IMR-90 (cell line): ENCODE results near the gene STRN4. TPM values are rescaled to one million over a fixed set of nuclear protein-coding genes. Genes with fewer than 3 reads are reported as not detected.

Source experiments
- ATAC-seq: fragments of 200-7000 bp; cut with Tn5 transposase; 2 replicates; pipeline ENCODE4 v1.9.1; 2020; ENCODE audit warnings: low read depth, mild to moderate bottlenecking, moderate library complexity
- BruUV-seq: library from RNA; stranded (reverse); fragments of 400-500 nt; replicated peaks from 2 replicates; lab custom pipeline; 2021; lab: Mats Ljungman, UMichigan
- CTCF ChIA-PET: fragments of 300-600 bp; formaldehyde crosslinking; extraction: SDS; loops from one replicate; lab custom pipeline; 2021; ENCODE audit warnings: antibody characterized with exemption; lab: Yijun Ruan, JAX
- POLR2A ChIA-PET: fragments of 300-600 bp; sonication (Branson Sonifier 250); formaldehyde crosslinking; loops from one replicate; lab custom pipeline; 2022; ENCODE audit warnings: antibody characterized with exemption; ENCODE audit not compliant: unreplicated experiment; lab: Charles Lee
- DNase-seq: peaks from one replicate; pipeline ENCODE4 v3.0.0; 2013
- H2AFZ ChIP-seq: replicated peaks from 2 replicates; pipeline ENCODE3; 2013; ENCODE audit warnings: low read length, mild to moderate bottlenecking; ENCODE audit not compliant: poor library complexity
- H2AK5ac ChIP-seq: 2 replicates; pipeline ENCODE4 v1.6.1; 2013; ENCODE audit warnings: low read depth, low read length, inconsistent platforms
- H2AK9ac ChIP-seq: replicated peaks from 2 replicates; pipeline ENCODE3; 2013; ENCODE audit warnings: mild to moderate bottlenecking, low read depth, low read length, moderate library complexity; ENCODE audit not compliant: poor library complexity
- H2BK120ac ChIP-seq: 2 replicates; pipeline ENCODE4 v1.6.1; 2013; ENCODE audit warnings: low read depth, low read length, inconsistent platforms
- H2BK15ac ChIP-seq: 3 replicates; pipeline ENCODE4 v1.6.1; 2013; ENCODE audit warnings: low read depth, low read length, inconsistent platforms
- H2BK20ac ChIP-seq: 2 replicates; pipeline ENCODE4 v1.6.1; 2013; ENCODE audit warnings: low read depth, mild to moderate bottlenecking, inconsistent platforms, low read length, moderate library complexity
- H2BK5ac ChIP-seq: 2 replicates; pipeline ENCODE4 v1.6.1; 2013; ENCODE audit warnings: mild to moderate bottlenecking, low read depth, low read length, inconsistent platforms; ENCODE audit not compliant: poor library complexity, severe bottlenecking
- H3K14ac ChIP-seq: replicated peaks from 2 replicates; pipeline ENCODE4 v1.6.1; 2013; ENCODE audit warnings: low read depth, low read length, inconsistent platforms
- H3K18ac ChIP-seq: 2 replicates; pipeline ENCODE4 v1.6.1; 2013; ENCODE audit warnings: low read depth, low read length, control low read depth
- H3K23ac ChIP-seq: 2 replicates; pipeline ENCODE4 v1.6.1; 2013; ENCODE audit warnings: low read depth, low read length, inconsistent platforms
- H3K27ac ChIP-seq: 2 replicates; pipeline ENCODE4 v1.5.1; 2013; ENCODE audit warnings: mild to moderate bottlenecking, control low read depth, low read length; ENCODE audit not compliant: insufficient read depth
- H3K27me3 ChIP-seq: 2 replicates; pipeline ENCODE4 v1.6.1; 2013; ENCODE audit warnings: low read length; ENCODE audit not compliant: control insufficient read depth, insufficient read depth
- H3K36me3 ChIP-seq: 2 replicates; pipeline ENCODE4 v1.6.1; 2013; ENCODE audit warnings: low read length, mixed read lengths; ENCODE audit not compliant: control insufficient read depth, insufficient read depth
- H3K4ac ChIP-seq: 2 replicates; pipeline ENCODE4 v1.6.1; 2013; ENCODE audit warnings: low read depth, low read length, inconsistent platforms
- H3K4me1 ChIP-seq: 2 replicates; pipeline ENCODE4 v1.6.1; 2013; ENCODE audit warnings: low read length, mixed read lengths; ENCODE audit not compliant: control insufficient read depth, insufficient read depth
- H3K4me2 ChIP-seq: 2 replicates; pipeline ENCODE4 v1.6.1; 2013; ENCODE audit warnings: low read depth, mild to moderate bottlenecking, control low read depth, low read length, moderate library complexity
- H3K4me3 ChIP-seq: 2 replicates; pipeline ENCODE4 v1.5.1; 2013; ENCODE audit warnings: low read depth, mild to moderate bottlenecking, control low read depth, low read length, moderate library complexity; ENCODE audit not compliant: insufficient read depth
- H3K56ac ChIP-seq: 2 replicates; pipeline ENCODE4 v1.6.1; 2013; ENCODE audit warnings: low read length, inconsistent platforms; ENCODE audit not compliant: insufficient read depth; ENCODE audit errors: extremely low read depth
- H3K79me1 ChIP-seq, 2 experiments: 2 replicates each; pipeline ENCODE4 v1.6.1; 2013; ENCODE audit warnings: low read length in 2 of 2, inconsistent platforms in 1 of 2, low read depth in 1 of 2
- H3K9ac ChIP-seq: 2 replicates; pipeline ENCODE4 v1.6.1; 2013; ENCODE audit warnings: low read depth, low read length, control low read depth
- H3K9me1 ChIP-seq: 2 replicates; pipeline ENCODE4 v1.6.1; 2013; ENCODE audit warnings: low read length, inconsistent platforms; ENCODE audit not compliant: insufficient read depth
- H3K9me3 ChIP-seq: 2 replicates; pipeline ENCODE4 v1.6.1; 2013; ENCODE audit warnings: low read length; ENCODE audit not compliant: control insufficient read depth, insufficient read depth
- H4K20me1 ChIP-seq: 2 replicates; pipeline ENCODE4 v1.6.1; 2013; ENCODE audit warnings: low read length, inconsistent platforms; ENCODE audit not compliant: insufficient read depth
- H4K5ac ChIP-seq: 2 replicates; pipeline ENCODE4 v1.6.1; 2013; ENCODE audit warnings: mild to moderate bottlenecking, low read depth, low read length, control low read depth
- H4K8ac ChIP-seq, 2 experiments: 2 replicates each; pipeline ENCODE4 v1.6.1; 2013; ENCODE audit warnings: low read depth in 2 of 2, low read length in 2 of 2, control low read depth in 1 of 2, inconsistent platforms in 1 of 2
- H4K91ac ChIP-seq: 2 replicates; pipeline ENCODE4 v1.6.1; 2013; ENCODE audit warnings: low read depth, low read length, inconsistent platforms; ENCODE audit not compliant: insufficient read depth
- BHLHE40 ChIP-seq: fragments of 150-350 bp; IDR thresholded peaks from 2 replicates; pipeline ENCODE4 v1.6.1; 2016; ENCODE audit warnings: mild to moderate bottlenecking, low read depth, low read length
- CHD1 ChIP-seq: IDR thresholded peaks from 2 replicates; pipeline ENCODE4 v1.6.1; 2012; ENCODE audit warnings: low read depth, low read length, improper control_type of control experiment
- CTCF ChIP-seq: conservative IDR thresholded peaks from 2 replicates; pipeline ENCODE4 v1.5.1; 2012; ENCODE audit warnings: mild to moderate bottlenecking, low read depth, low read length, improper control_type of control experiment
- ELK1 ChIP-seq: fragments of 150-350 bp; IDR thresholded peaks from 2 replicates; pipeline ENCODE4 v1.6.1; 2016; ENCODE audit warnings: low read depth, mild to moderate bottlenecking, low read length, moderate library complexity, borderline replicate concordance
- FOS ChIP-seq: fragments of 150-350 bp; IDR thresholded peaks from 2 replicates; pipeline ENCODE4 v1.6.1; 2016; ENCODE audit warnings: low read depth, low read length
- NFE2L2 ChIP-seq: fragments of 150-350 bp; IDR thresholded peaks from 2 replicates; pipeline ENCODE4 v1.6.1; 2016; ENCODE audit warnings: low read depth, mild to moderate bottlenecking, low read length
- POLR2A ChIP-seq: IDR thresholded peaks from 2 replicates; pipeline ENCODE4 v1.6.1; 2012; ENCODE audit warnings: mild to moderate bottlenecking, low read depth, low read length
- RFX5 ChIP-seq: IDR thresholded peaks from 2 replicates; pipeline ENCODE4 v1.8.0; 2012; ENCODE audit warnings: low read depth, mild to moderate bottlenecking, low read length, moderate library complexity
- SMC3 ChIP-seq: fragments of 150-350 bp; IDR thresholded peaks from 2 replicates; pipeline ENCODE4 v1.6.1; 2016; ENCODE audit warnings: low read depth, mild to moderate bottlenecking, antibody characterized with exemption, low read length, moderate library complexity
- WGBS, 2 experiments: methylation state at CpG; one replicate each; pipeline versions ENCODE4 v1.1.5 to v1.1.7; 2013; ENCODE audit warnings: missing lambda C conversion rate in 2 of 2; ENCODE audit not compliant: insufficient read length in 1 of 2; ENCODE audit errors: extremely low coverage in 2 of 2; 5-methylcytosine and 5-hydroxymethylcytosine counted together
- dilution Hi-C: fragments of 300-500 bp; cut with HindIII; formaldehyde crosslinking; loops from one replicate; pipeline ENCODE4 v1.14.3; 2018; ENCODE audit warnings: low sequenced_read_pairs; ENCODE audit not compliant: unreplicated experiment
- in situ Hi-C: fragments of 300-500 bp; cut with MboI; formaldehyde crosslinking; loops from 3 replicates; pipeline ENCODE4 v1.14.3; 2019; ENCODE audit warnings: low sequenced_read_pairs, inconsistent platforms, mixed read lengths
- intact Hi-C: fragments of 100-400 bp; cut with micrococcal nuclease; formaldehyde crosslinking; loops from 2 replicates; pipeline ENCODE4 v1.10.0; 2022
- polyA plus RNA-seq, 3 experiments: library from polyadenylated mRNA; depleted of rRNA; stranded (reverse); fragments of >200 nt; gene quantifications; 2 replicates each; pipeline ENCODE4 v1.2.3, GENCODE V29; 2012; ENCODE audit warnings: low replicate concordance in 1 of 3
- total RNA-seq: library from RNA; depleted of rRNA; stranded (reverse); fragments of >200 nt; gene quantifications from 2 replicates; pipeline ENCODE4 v1.2.3, GENCODE V29; 2012

Gene STRN4
- total and polyA plus RNA-seq, 2 of the 4 experiments (the other 2 are of a cell fraction), result 36.7 to 112 TPM

- no peak overlapping the region for H3K23ac ChIP-seq
- H3K79me1 ChIP-seq, result peaks cover 37 to 85% of the 10 kb centered on the region in 2 experiments
- H3K27me3 ChIP-seq, result no peaks in the 10 kb centered on the region
- H3K27ac ChIP-seq, result no peak overlapping the region
- no peak overlapping the region for H2BK120ac ChIP-seq
- H3K4ac ChIP-seq, result no peak overlapping the region
- H3K4me3 ChIP-seq, result no peak overlapping the region
- ChIA-PET POLR2A (no interaction called here), CTCF (interaction anchor here (1.8 kb wide), 1 partner anchor 12 kb away, joined by 8 read pairs; no protein-coding TSS in a partner anchor)
- no peak overlapping the region for H4K8ac ChIP-seq
- H3K56ac ChIP-seq, result no peak overlapping the region
- no peak overlapping the region for H4K91ac ChIP-seq
- ATAC-seq (no peak), DNase-seq (no peak)
- peaks cover 16% of the 10 kb centered on the region for H3K4me1 ChIP-seq
- H2BK15ac ChIP-seq, result no peak overlapping the region
- no peak overlapping the region for H2AK5ac ChIP-seq
- no peak overlapping the region for H2BK5ac ChIP-seq
- no peak overlapping the region for H3K14ac ChIP-seq
- no peak overlapping the region for H3K18ac ChIP-seq
- no peak overlapping the region for H2AFZ ChIP-seq
- no peak overlapping the region for H4K5ac ChIP-seq
- no peaks in the 10 kb centered on the region for H3K9me3 ChIP-seq
- BruUV-seq, result no TSS peak
- peaks cover 78% of the 10 kb centered on the region for H3K36me3 ChIP-seq
- TF ChIP-seq FOS (no peak), CTCF (no peak), ELK1 (no peak), POLR2A (no peak), BHLHE40 (no peak), CHD1 (no peak), NFE2L2 (no peak), SMC3 (no peak), RFX5 (no peak)
- H3K4me2 ChIP-seq, result no peak overlapping the region
- WGBS, 2 experiments, result 100% methylated on average over 1 of the region's 7 CpGs; no CpG with 5 or more reads in 1 of the 2 experiments
- H3K9ac ChIP-seq, result no peak overlapping the region
- dilution Hi-C loops (no loop called here), intact Hi-C loops (no loop called here), in situ Hi-C loops (no loop called here)
- no peak overlapping the region for H2BK20ac ChIP-seq
- peaks cover 17% of the 10 kb centered on the region; the same call in 1 of the 2 replicates for H3K9me1 ChIP-seq
- H4K20me1 ChIP-seq, result peaks cover 75% of the 10 kb centered on the region
- peak overlapping the region; percentile 69 for H2AK9ac ChIP-seq
Observed at GRCh38 chr19:46729696-46730095, 16.6 kb downstream of the STRN4 start.
